Measurements from ENCODE around the gene IFT27. TPM values are rescaled to one million over a fixed set of nuclear protein-coding genes. Genes with fewer than 3 reads are reported as not detected.

The IFT27 gene
- total RNA-seq, 1 donor from 2014 or later, result 30.0 TPM

DNA sequence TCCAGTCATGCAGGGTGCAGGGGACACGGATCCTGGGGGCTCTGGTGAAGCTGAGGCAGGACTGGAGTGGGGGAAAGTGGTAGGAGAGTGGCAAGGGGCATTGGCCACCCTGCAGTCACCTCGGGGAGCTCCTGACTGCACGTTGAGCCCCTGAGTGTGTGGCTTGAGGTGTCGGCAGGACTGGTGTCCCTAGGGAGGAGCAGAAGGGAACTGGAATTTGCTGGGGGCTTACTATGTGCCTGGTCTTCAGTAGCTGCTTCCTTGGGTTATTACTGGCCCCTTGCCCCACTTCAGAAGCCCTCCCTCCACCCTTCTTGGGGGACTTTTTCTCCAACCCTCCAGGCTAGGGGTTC, 31.5 kb downstream of the IFT27 start:
- Mint-ChIP-seq H3K9me3 (no peaks in the 10 kb centered on the region), H3K36me3 (ENCODE audit: low read depth) (no peaks in the 10 kb centered on the region), H3K27me3 (ENCODE audit: low read depth) (no peaks in the 10 kb centered on the region), H3K4me3 (ENCODE audit: low read depth) (no peak overlapping the region), H3K27ac (no peak overlapping the region), H3K4me1 (ENCODE audit: low read depth) (no peaks in the 10 kb centered on the region)
- DNase-seq (ENCODE audit: low spot score), result no peak
- intact Hi-C loops (cut with micrococcal nuclease), result no loop called here

DNA sequence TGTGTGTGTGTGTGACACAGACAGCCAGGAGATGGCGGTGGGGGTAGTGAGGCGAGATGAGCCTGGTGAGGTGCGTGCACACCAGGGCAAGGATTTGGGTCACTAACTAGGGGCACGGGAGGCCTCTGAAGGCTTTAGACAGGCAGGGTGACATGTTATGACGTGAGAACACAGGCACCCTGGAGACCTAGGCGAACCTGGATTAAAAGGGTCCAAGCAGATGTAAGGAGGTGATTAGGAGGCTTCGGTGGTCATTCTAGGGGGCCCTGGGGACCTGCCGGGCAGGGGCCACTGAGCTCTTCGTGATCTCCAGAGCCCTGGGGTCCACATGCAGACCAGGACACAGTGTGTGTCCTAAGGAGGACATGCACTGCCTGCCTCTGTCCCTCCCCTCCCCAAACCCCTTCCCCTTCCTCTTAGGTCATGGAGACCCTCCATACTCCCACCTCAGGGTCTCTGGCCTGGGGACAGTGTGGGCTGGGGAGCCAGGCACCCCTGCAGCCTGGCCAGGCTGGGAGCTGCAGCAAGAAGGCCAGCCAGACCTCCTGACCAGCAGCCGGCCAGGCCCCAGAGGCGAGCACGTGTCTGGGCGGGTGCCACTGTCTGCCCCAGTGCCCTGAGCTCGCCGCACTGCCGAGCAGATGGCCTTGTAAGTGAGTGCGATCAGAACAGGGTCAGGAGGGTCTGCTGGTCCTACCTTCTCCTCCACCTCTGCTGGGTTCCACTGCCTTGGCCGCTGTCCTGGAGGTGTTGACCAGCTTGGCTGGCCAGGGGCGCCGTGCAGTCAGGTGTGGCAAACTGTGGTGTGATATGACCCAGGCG, 32.1 kb downstream of the IFT27 start:
- DNase-seq (ENCODE audit: low spot score), result no peak
- Mint-ChIP-seq H3K9me3 (no peaks in the 10 kb centered on the region), H3K4me3 (ENCODE audit: low read depth) (no peak overlapping the region), H3K27ac (no peak overlapping the region), H3K4me1 (ENCODE audit: low read depth) (no peaks in the 10 kb centered on the region), H3K36me3 (ENCODE audit: low read depth) (no peaks in the 10 kb centered on the region), H3K27me3 (ENCODE audit: low read depth) (no peaks in the 10 kb centered on the region)
- intact Hi-C loops (cut with micrococcal nuclease), result no loop called here

DNA sequence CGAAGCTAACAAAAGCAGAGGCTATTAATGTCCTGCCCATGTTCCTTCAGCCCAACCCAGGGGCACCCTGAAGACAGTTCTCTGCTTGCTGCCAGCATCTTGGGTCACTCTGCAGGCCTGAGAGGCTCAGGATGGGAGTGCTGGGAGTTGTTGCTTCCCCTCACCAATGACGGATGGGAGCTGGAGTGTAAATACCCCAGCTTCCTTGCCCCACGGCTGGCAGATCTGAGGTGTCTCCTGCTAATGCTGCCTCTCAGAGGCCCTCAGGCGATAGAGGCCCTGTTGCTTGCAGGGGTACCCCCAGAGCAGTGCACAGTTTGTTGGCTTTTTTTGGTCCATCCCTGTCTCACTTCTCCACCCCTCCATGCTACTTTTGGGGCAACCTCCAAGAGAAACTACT, 32.9 kb downstream of the IFT27 start:
- Mint-ChIP-seq H3K27me3 (ENCODE audit: low read depth) (no peaks in the 10 kb centered on the region), H3K4me3 (ENCODE audit: low read depth) (no peak overlapping the region), H3K4me1 (ENCODE audit: low read depth) (no peaks in the 10 kb centered on the region), H3K36me3 (ENCODE audit: low read depth) (no peaks in the 10 kb centered on the region), H3K9me3 (no peaks in the 10 kb centered on the region), H3K27ac (no peak overlapping the region)
- DNase-seq (ENCODE audit: low spot score), result no peak
- intact Hi-C loops (cut with micrococcal nuclease), result no loop called here

DNA sequence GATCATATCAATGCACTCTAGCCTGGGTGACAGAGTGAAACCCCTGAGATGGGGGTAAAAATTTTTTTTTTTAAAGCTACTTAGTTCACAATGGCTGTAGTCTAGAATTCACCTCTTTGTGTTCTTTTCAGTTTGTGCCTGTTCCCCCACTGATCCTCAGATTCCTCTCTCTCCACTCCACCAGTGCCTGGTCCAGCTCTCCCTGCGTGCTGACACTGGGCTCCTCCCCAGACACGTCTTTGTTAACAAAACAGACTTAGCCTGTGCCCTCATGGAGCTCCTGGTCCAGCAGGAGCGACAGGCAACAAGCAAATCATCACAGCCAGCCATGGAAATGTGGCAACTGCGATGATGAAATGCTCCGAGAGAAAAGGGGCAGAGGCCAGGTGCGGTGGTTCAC, 34.0 kb downstream of the IFT27 start:
- H3K4me3 Mint-ChIP-seq (ENCODE audit: low read depth), result no peak overlapping the region
- no peak for DNase-seq (ENCODE audit: low spot score)
- no peaks in the 10 kb centered on the region for H3K36me3 Mint-ChIP-seq (ENCODE audit: low read depth)
- H3K9me3 Mint-ChIP-seq, result no peaks in the 10 kb centered on the region
- no peak overlapping the region for H3K27ac Mint-ChIP-seq
- peaks cover 4% of the 10 kb centered on the region for H3K27me3 Mint-ChIP-seq (ENCODE audit: low read depth)
- intact Hi-C loops (cut with micrococcal nuclease), result no loop called here
- no peaks in the 10 kb centered on the region for H3K4me1 Mint-ChIP-seq (ENCODE audit: low read depth)

- H3K27ac Mint-ChIP-seq, result no peak overlapping the region
- no peak overlapping the region for H3K4me3 Mint-ChIP-seq (ENCODE audit: low read depth)
- intact Hi-C loops (cut with micrococcal nuclease), result no loop called here
- no peak for DNase-seq (ENCODE audit: low spot score)
- H3K4me1 Mint-ChIP-seq (ENCODE audit: low read depth), result no peaks in the 10 kb centered on the region
- H3K27me3 Mint-ChIP-seq (ENCODE audit: low read depth), result peaks cover 6% of the 10 kb centered on the region
- H3K36me3 Mint-ChIP-seq (ENCODE audit: low read depth), result no peaks in the 10 kb centered on the region
- H3K9me3 Mint-ChIP-seq, result no peaks in the 10 kb centered on the region
Measured at GRCh38 chr22:36741204-36741793, 34.6 kb downstream of the IFT27 start.

DNA sequence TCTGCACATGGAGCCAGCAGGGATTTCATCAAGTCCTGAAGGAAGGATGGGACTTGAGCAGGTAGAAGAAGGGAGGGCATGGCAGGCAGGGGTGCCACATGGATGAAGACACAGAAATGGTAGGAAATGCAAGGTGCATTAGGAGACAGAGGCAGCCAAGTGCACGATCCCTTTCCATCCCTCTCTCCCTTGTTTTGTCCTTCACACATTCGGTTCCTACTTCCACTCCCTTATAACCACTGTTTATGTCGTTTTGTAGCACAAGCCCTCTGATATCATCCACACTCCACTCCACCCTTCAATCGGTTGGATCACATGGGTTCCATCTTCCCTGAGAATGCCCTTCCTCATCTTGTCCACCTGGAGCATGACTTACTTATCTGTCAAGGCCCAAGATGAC, 35.2 kb downstream of the IFT27 start:
- intact Hi-C loops (cut with micrococcal nuclease), result no loop called here
- Mint-ChIP-seq H3K9me3 (no peaks in the 10 kb centered on the region), H3K36me3 (ENCODE audit: low read depth) (no peaks in the 10 kb centered on the region), H3K27ac (no peak overlapping the region), H3K27me3 (ENCODE audit: low read depth) (peaks cover 6% of the 10 kb centered on the region), H3K4me1 (ENCODE audit: low read depth) (no peaks in the 10 kb centered on the region), H3K4me3 (ENCODE audit: low read depth) (no peak overlapping the region)
- no peak for DNase-seq (ENCODE audit: low spot score)

- no peaks in the 10 kb centered on the region for H3K36me3 Mint-ChIP-seq (ENCODE audit: low read depth)
- no peaks in the 10 kb centered on the region for H3K4me1 Mint-ChIP-seq (ENCODE audit: low read depth)
- no peak overlapping the region for H3K27ac Mint-ChIP-seq
- no peak overlapping the region for H3K4me3 Mint-ChIP-seq (ENCODE audit: low read depth)
- intact Hi-C loops (cut with micrococcal nuclease), result no loop called here
- no peaks in the 10 kb centered on the region for H3K9me3 Mint-ChIP-seq
- peaks cover 9% of the 10 kb centered on the region for H3K27me3 Mint-ChIP-seq (ENCODE audit: low read depth)
- no peak for DNase-seq (ENCODE audit: low spot score)
Measured at GRCh38 chr22:36739185-36739584, 36.7 kb downstream of the IFT27 start.

GRCh38 chr22:36738416-36739020, 37.4 kb downstream of the IFT27 start:
- Mint-ChIP-seq H3K4me1 (ENCODE audit: low read depth) (no peaks in the 10 kb centered on the region), H3K27ac (no peak overlapping the region), H3K4me3 (ENCODE audit: low read depth) (no peak overlapping the region), H3K27me3 (ENCODE audit: low read depth) (peaks cover 9% of the 10 kb centered on the region), H3K36me3 (ENCODE audit: low read depth) (no peaks in the 10 kb centered on the region), H3K9me3 (no peaks in the 10 kb centered on the region)
- intact Hi-C loops (cut with micrococcal nuclease), result no loop called here
- DNase-seq (ENCODE audit: low spot score), result no peak

DNA sequence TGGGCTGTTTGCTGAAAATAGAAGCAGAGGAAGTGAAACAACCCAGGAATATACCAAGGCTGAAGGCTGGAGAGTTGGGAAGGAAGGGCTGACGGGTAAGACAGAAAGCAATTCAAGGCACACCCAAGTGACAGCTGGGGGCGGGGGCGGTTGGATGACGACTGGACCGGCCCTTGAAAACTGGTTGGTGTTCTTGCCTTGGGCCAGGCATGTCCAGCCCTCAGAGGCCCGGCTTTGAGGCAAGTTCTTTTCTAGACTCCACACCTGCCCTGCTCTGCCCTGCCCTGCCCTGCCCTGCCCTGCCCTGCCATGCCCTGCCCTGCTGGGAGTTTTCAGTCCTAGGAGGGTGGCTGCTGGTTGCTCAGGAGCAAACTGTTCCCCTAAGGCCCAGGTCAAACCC, 38.1 kb downstream of the IFT27 start:
- no peak overlapping the region for H3K4me3 Mint-ChIP-seq (ENCODE audit: low read depth)
- DNase-seq (ENCODE audit: low spot score), result no peak
- no peak overlapping the region for H3K27ac Mint-ChIP-seq
- no peaks in the 10 kb centered on the region for H3K9me3 Mint-ChIP-seq
- intact Hi-C loops (cut with micrococcal nuclease), result no loop called here
- peaks cover 9% of the 10 kb centered on the region for H3K27me3 Mint-ChIP-seq (ENCODE audit: low read depth)
- no peaks in the 10 kb centered on the region for H3K36me3 Mint-ChIP-seq (ENCODE audit: low read depth)
- H3K4me1 Mint-ChIP-seq (ENCODE audit: low read depth), result no peaks in the 10 kb centered on the region

GRCh38 chr22:36736701-36737320, 39.1 kb downstream of the IFT27 start:
- Mint-ChIP-seq H3K36me3 (ENCODE audit: low read depth) (no peaks in the 10 kb centered on the region), H3K9me3 (no peaks in the 10 kb centered on the region), H3K27me3 (ENCODE audit: low read depth) (peaks cover 9% of the 10 kb centered on the region), H3K4me3 (ENCODE audit: low read depth) (no peak overlapping the region), H3K4me1 (ENCODE audit: low read depth) (no peaks in the 10 kb centered on the region), H3K27ac (no peak overlapping the region)
- intact Hi-C loops (cut with micrococcal nuclease), result no loop called here
- no peak for DNase-seq (ENCODE audit: low spot score)

GRCh38 chr22:36734171-36735058, 41.5 kb downstream of the IFT27 start:
- H3K27ac Mint-ChIP-seq, result no peak overlapping the region
- H3K27me3 Mint-ChIP-seq (ENCODE audit: low read depth), result peaks cover 9% of the 10 kb centered on the region
- H3K9me3 Mint-ChIP-seq, result no peaks in the 10 kb centered on the region
- H3K4me3 Mint-ChIP-seq (ENCODE audit: low read depth), result no peak overlapping the region
- intact Hi-C loops (cut with micrococcal nuclease), result no loop called here
- no peaks in the 10 kb centered on the region for H3K4me1 Mint-ChIP-seq (ENCODE audit: low read depth)
- no peak for DNase-seq (ENCODE audit: low spot score)
- no peaks in the 10 kb centered on the region for H3K36me3 Mint-ChIP-seq (ENCODE audit: low read depth)

DNA sequence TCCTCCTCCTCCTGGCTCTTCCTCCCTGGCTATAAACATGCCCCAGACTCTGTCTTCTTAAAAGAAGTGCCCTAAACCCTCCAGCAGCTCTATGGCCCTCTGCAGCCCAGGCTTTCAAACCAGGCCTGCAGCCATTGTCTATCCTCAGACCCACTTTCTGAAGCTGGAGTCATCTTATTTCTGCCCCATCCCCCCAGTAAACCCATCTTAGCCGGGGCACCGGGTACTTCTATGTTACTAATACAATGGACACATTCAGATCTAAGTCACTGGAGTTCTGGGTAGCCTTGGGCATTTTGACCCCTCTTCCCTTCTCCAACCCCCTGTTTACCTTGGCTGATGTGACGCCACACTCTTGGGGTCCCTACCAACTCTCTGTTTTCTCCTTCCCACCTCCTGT, 42.6 kb downstream of the IFT27 start:
- Mint-ChIP-seq H3K4me1 (ENCODE audit: low read depth) (no peaks in the 10 kb centered on the region), H3K4me3 (ENCODE audit: low read depth) (no peak overlapping the region), H3K27ac (no peak overlapping the region), H3K36me3 (ENCODE audit: low read depth) (no peaks in the 10 kb centered on the region), H3K27me3 (ENCODE audit: low read depth) (peaks cover 9% of the 10 kb centered on the region), H3K9me3 (no peaks in the 10 kb centered on the region)
- DNase-seq (ENCODE audit: low spot score), result no peak
- intact Hi-C loops (cut with micrococcal nuclease), result no loop called here

All from activated T-helper 2 cell treated with anti-CD3 and anti-CD28 coated beads, Interferon-gamma antibody, Interleukin-2, Interleukin-4, amounts not matched to agents 10 μg/mL and 5 μg/mL and 100 μg/mL, durations not matched to agents 14 hours and 24 hours and 36 hours (primary cell).